HG03439 (cell line): Measurements from ENCODE around the gene PSAPL1.

Experiments used
- ATAC-seq: cut with Tn5 transposase; IDR thresholded peaks from one replicate; pipeline ENCODE4 v1.9.1; 2021; ENCODE audit warnings: mild to moderate bottlenecking, moderate library complexity; ENCODE audit not compliant: unreplicated experiment

The PSAPL1 gene

DNA sequence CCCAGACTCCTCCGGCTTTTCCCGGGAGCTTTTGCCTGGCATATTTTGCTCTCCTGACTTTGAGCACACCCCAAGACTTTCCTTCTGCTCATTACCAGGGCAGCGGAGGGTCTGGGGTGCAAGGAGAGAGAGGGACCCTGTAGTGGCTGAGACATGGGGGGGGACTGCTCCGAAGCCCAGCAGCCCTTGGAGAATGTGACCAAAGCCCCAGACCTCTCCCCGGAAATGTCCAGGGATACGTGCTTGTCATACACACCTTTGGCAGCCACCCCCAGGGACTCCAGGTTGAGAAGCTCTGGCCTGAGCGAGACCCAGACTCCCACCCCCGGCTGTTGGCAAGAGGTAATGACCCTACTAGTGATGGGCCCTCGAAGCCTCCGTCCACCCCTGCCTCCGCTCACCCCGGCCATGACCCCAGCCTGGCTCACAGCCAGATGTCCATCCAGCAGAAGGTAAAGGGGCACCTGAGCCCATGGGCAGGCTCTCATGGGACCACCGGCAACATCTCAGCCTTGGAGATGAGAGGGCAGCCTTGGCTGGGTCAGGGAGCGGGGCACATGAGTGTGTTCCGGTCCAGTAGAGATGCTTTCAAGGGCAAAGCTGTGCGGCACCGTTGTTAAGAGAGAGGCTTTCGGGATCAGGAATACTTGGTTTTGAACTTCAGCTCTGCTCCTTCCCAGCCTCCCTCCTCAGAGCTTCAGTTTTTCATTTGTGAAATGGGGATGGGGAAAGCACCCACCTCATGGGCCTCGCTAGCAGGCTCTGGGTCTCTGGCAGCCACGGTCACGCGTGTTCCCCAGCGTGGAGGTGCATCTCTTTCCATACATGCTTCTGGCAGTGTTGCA lies 2.0 kb downstream of the PSAPL1 start:
- ATAC-seq: no peak

DNA sequence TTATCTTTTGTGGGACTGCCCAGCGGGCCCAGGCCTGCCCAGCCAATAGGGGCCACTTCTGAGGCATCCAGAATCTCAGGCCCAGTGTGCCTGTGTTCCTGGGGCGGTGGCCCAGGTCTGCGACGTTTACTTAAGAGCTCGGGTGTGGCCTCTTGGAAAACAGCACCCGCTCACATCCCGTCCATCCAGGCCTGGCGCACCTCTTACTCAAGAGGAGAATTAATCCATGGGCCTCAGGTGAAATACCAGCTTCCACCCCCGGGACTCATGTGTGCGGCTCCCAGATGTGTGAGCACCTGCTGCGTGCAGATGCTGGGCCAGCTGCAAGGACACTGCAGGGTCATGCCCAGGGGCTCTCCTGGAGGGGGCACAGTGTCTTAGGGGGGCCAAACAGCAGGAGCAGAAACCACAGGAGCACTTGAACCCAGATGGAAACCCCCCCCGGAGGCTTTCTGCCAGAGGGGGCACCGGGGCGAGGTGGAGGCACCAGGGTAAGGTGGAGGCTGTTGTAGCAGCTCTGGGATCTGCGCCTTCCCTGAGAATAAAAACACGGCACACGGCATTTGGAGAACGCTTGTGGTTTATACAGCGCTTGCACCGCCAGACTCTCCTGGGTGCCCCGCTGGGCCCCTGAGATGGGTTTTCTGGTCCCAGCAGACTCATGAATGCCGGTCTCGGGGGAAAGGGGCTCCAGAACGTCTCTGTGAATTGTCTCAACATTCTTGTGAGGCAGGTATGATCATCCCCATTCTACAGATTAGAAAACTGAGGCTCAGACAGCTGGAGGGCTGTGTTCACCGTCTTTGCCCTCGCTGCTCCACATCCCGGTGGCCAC lies 2.8 kb downstream of the PSAPL1 start:
- ATAC-seq: no peak

DNA sequence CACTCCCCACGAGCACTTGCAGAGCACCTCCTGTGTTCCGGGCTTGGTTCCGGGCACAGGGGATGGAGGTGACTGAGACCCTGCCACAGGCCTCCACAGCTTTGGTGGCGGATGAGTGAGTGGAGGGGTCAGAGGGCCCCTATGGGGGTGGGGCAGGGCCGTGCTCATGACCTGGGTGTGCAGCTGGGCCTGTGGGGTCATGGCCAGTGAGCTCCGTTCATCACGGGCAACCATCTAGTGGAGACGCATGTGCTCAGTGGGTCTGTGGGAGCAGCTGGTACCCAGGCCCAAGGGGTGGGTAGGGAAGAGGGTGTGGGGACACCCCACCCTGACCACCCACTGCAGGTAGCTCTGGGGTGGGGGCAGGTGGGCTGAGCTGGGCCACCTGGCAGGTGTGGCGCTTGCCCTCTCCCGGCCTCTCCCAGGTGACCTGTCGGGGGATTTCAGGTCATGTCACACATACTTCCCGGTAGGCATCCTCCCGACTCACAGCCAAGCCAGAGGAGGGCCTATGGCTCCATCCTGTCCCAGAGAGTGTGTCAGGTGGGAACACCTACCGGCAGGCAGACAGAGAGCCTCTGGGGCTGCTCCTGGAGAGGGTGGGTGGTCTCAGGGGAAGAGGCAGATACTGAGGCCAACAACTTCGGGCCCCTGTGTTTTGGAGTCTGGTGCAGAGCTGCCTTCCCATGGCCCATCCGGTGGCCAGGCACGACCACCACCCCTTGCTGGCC lies 3.6 kb downstream of the PSAPL1 start:
- ATAC-seq: no peak

DNA sequence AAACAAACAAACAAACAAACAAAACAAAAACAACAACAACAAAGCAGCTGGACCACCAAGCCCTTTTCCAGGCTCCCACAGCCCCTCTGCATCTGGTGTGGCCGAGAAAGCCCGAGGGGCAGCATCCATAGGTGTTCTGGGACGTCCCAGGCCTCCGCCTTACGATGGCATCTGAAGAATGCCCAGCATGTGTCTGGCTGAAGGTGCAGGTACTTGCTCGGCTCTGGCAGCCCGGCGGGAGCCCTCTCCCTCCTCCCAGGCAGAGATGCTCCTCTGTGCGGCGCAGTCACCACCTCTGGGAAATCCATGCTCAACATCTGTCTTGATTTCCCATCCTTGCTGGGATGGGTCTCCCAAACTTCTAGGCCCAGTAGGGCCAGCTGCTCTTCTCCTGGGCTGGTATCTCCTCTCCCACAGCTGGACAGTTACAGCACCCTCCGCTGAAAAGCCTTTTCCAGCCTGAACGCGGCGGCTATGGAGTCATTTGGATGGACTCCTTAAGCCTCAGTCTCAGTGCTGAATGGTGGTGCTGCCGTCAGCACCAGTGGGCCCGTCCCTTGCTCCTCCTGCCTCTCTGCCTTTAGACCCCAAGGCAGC lies 4.3 kb downstream of the PSAPL1 start:
- no peak for ATAC-seq

DNA sequence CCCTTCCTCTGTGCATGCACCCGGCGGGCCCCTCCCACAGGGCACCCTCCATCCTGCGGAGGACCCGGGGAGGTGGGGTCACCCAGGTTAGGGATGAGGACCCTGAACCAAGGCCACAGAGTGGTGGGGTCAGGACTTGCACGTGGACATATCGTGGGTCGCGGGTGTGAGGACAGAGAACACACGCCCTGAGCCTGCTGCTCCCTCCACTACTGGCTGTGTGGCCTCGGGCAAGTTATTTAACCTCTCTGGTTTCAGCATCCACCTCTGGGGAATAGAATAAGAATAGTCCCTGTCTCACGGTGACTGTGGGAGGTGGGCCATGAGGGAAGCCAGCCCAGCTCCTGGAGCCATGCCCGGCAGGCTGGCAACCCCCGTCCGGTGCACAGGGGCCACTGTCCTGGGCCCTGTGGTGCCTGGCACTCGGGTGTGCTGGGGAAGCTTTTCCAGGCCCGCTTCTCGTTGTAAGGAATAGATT lies 5.1 kb downstream of the PSAPL1 start:
- ATAC-seq: no peak

DNA sequence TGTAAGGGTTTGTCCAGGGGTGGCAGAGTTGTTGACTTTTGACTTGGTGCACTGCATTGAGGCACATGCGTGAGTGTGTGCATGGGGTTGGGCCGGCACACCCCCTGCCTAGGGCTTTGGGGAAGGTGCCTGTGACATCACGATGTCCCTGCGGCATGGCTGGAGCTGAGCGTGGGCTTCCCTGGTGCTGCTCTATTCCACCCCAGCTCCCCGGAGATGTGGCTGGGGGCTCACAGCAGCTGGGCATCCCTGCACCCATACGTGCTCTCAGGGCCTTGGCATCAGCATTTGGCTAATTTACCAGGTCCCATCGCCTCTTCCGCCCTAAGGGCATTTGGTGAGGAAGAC lies 5.7 kb downstream of the PSAPL1 start:
- ATAC-seq: no peak

DNA sequence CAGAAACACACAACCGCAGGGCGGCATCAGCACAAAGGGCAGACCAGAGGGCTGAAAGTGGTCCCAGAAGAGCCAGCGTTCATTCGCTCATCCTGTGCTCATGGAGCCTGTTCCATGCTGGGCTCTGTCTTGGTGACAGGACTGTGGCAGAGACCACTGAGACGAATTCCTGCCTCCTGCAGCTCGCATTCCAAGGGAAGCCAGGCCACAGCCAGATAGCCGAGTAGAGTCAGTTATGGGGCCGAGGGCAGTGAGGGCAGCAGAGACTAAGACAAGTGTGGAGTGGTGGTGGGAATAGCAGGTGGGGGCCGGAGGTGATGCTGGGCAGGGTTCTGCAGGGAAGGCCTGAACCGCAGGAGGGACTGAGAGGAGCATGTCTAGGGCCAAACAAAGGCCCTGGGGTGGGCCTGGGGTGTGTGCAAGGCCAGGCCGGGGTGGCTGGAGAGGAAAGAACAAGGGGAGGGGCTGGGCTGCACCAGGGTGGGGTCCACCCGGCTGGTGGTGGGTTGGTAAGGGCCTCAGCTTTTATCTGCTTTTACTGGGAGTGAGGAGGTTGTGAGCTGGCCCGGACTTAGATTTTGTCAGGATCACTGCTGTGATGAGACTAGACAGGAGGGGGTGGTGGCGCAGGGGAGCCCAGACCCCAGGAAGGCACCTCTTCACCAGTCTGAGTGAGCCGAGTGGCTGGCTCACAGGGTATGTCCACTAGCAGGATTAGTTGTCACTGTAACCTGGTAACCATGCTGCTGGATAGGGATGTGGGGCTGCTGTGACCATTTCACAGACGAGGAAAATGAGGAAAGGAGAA lies 6.3 kb downstream of the PSAPL1 start:
- ATAC-seq: no peak

DNA sequence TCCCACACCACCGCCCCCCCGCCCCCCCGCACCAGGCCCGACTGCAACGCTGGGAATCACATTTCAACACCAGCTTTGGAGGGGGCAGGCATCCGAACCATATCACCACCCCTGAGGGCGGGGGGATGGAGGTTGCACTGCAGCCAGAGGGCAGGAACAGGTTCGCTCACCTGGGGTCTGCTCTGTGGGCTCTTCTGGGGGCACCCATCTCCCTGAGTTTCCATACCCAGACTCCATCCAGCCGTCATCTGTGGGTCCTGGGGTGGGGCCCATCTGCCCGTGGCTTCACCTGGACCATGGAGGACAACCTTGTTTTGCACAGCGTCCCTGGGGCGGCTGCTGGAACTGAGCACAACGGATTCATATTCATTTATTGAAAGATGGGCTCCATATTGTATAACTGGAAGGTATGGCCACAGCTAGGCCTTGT lies 6.9 kb downstream of the PSAPL1 start:
- no peak for ATAC-seq

DNA sequence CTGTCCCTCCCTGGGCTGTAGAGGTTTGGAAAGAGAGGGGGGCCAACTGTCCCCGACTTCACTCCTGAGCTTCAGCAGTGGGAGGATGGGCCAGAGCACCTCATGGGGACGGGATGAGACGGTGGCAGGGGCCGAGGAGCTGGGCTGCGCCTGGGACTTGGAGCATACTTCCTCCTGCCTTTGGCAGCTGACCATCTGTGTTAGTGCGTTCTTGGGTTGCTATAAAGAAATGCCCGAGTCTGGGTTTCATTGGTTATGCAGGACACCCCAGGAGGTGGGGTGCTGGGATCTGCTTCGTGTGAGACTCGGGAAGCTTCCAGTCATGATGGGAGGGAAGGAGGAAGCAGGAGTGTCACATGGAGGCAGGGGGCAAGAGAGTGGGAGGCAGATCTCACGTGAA lies 7.4 kb downstream of the PSAPL1 start:
- no peak for ATAC-seq

DNA sequence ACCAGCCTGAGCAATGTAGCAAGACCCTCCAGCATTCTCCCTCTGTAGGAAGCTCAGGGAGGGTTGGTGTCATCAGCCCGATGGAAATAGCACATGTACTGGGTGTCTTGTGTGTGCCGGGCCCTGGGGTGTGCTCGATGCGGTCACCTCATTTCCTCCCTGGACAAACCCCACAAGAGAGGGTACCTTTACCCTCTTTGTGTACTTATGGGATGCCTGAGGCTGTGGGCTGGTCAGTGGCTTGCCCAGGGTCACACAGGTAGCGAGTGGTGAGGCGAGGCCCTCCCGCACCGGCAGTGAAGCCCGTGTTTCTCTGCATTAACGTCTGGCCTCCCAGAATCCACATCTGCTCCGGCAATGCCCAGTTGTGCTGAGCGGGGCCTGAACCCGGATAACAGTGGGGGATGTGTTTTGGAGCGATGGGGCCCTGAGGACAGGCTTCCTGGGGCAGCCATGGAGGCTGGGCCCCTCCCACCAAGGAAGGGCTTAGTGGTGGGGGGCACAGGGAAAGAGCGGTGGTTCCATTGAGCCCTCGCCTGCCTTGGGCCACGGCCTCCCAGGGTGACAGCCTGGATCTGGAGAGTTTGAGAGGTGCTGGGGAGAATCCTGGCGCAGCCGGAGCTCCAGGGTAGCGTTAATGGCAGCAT lies 8.1 kb downstream of the PSAPL1 start:
- ATAC-seq: no peak

DNA sequence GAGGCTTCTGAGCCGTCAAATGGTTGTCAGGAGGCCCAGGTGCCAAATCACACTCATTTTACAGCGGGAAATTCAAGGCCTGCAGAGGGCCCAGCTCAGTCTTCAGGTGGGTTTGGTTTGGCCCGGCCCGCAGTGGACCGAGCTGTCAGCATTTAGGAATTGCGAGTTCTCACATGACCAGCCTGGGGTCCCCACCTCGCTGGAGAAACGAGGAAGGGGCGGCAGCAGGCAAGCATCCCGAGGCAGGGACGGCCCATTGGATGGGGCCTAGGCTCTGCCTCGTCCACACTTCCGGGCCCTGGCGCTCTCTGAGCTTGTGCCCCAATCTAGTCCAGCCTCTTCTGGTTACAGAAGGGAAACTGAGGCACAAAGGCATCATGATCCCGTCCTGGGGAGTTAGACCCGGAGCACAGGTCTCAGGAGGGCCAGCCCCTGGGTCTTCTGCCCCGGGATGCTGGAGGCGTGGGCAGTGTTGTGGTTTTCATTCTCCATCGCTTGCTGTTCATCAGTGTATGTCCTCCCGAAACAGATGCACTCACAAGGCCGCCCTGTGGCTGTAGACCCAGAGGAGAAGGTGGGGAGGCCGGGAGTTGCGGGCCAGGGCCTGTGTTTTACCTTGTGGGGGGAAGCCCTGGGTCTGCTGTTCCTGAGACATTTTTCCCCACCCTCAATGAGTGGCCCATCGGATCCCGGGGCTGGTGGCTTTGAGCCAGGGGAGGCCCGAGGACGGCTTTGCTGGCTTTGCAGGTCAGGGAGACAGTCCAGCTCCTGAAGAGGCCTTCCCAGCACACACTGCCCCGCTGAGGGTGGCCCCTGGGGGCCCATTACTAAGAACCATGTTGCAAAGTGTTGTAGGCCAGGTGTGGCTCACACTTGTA lies 8.9 kb downstream of the PSAPL1 start:
- ATAC-seq: no peak

DNA sequence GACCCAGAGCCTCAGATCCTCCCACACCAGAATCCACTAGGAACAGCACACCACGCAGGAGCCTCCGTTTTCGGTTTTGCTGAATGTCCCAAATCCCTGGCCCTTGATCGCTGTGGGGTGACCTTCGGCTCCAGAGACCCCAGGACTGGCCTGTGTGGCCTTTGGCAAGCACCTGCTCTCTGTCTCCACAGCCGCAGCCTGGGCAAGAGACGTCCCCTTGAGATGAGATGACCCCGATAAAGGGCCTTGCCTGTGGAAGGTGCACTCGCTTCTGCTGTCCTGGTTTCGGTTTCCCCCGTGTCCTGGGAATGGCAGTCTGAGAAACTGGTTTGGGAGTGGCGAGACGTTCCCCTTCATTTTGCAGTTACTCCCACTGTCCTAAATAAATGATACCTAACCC lies 9.6 kb downstream of the PSAPL1 start:
- ATAC-seq: no peak

DNA sequence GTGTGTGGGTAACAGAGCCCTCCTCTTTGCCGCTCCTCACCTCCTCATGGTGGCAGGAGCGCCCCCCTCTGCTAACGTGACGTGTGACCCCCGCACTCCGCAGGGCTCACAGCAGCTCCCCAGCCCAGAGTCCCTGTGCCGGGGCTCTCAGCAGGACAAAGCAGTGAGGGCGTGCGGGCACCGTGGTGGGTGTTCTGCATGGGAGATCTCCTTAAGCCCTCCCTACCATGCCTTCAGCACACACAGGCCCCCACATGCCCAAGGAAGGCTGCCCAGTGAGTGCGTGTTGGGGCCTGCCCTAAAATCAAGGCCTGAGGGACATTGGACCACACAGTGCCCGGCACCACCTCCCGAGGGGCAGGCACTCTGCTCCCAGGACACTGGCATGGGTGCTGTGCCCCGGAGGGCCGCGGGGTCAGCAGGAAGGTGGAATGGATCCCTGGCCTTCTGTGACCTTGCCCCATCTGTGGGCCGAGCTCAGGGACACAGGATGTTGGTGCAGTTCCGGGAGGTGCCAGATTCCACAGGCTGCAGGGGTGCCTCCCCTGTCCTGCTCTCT lies 10.1 kb downstream of the PSAPL1 start:
- no peak for ATAC-seq

DNA sequence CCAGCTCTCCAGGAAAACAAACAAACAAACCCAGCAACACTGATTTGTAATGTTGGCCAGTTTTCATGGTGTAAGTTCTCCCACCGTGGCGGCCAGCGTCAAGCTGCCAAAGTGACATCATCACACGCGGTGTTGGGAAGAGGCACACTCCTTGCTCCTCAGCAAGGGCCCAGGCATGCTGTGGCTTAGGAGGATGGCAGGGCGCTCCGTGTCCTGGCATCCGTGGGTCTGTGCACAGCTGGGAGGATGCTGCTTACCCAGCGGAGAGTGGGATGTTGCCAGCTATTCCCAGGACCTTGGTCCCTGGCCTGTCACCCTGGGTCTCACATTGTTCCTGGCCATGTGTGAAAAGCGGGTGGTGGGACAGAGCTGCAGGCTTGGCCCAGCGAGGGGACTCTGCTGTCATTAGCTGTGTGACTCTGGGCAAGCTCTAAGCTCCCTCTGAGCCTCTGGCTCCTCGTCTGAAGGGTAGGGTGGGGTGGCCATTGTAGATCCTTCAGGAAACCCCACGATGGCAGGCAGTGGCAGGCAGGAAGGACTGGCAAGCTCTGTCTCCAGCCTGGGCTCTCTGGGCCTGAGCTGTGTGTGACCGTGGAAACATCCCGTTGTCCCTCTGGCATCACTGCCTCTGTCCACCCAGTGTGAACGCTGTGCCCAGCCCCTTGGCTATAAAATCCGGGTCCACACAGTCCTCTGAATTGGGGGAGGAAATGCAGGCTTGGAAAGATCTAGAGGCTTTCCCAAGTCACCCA lies 10.8 kb downstream of the PSAPL1 start:
- ATAC-seq: no peak

DNA sequence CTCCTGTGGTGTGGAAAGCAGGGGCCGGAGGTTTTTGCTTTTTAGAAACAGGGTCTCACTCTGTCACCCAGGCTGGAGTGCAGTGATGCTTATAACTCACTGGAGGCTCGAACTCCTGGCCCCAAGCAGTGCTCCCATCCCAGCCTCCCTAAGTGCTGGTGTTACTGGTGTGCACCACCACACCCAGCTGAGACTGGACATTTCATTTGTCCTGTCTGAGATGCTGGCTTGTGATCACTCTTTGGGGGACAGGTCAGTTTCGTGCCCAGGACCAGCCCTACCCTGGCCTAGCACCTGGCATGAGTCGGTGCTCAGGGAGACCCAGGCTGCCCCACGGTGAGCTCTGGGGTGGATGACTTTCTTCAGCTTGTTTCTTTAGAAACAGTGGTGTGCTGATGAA lies 11.3 kb downstream of the PSAPL1 start:
- no peak for ATAC-seq

DNA sequence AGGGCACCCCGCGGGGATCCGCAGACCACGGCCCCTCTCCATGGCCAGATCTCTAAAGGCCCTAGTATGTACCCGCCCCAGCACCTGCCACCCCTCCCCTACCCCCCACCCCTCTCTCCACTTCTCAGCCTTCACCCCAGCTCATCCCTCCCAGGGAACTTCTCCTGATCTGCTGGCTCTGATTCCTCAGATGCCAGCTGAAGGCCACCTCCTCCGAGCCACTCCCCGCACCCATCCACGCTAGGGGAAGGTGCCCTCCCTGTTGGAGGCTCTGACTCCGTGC lies 11.9 kb downstream of the PSAPL1 start:
- no peak for ATAC-seq

DNA sequence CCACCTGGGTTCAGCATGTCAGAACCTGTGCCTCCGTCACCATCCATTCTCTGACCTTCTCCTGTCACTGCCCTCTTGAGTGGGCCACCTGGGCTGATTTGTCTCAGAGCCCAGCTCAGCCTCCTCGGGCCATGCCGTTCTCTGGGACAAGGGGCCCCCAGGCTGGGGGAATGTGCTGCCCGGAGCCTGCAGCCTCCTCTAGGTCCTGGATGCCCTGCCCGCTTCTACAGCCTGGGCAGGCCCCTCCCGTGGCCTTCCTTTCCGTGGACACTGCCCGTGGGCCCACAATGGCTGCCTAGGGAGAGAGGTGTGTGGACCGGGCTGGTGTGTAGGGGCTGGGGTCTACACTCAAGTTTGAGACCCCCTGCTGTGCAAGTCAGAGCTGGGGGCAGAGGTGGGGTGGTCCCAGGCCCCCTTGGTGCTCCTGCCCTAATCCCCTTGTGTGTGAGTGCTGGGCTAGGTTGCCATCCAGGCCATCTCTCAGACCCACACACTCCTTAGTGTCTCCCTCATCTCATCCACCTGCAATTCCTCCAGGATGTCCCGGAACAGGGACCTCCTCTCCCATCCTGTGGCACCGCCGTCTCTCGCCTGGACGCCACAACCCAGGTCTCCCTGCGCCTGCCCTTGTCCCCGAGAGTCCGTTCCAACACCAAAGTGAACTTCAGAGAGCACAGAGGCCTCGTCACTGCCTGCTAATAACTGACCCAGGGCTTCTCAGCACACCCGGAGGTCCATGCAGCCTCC lies 12.4 kb downstream of the PSAPL1 start:
- ATAC-seq: no peak
